ENCODE results near the gene IL32.
A peak's percentile ranks its signal among the peaks of the same experiment; 100 is the strongest.

Gene IL32, protein sequence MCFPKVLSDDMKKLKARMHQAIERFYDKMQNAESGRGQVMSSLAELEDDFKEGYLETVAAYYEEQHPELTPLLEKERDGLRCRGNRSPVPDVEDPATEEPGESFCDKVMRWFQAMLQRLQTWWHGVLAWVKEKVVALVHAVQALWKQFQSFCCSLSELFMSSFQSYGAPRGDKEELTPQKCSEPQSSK
- 148 to 207 (median 178) reads per million in 3 donors for total RNA-seq

- peak within 1 kb of the TSS; percentile 87 for H3K4me3 ChIP-seq (ENCODE audit: insufficient read depth, low read depth, low read length, poor library complexity, severe bottlenecking)
Measured at GRCh38 chr16:3065069-3065741, at the start of gene IL32. TSS of gene IL32 (plus strand) at chr16:3065640. CDS start at chr16:3065812, 172 bp downstream.

GRCh38 chr16:3015865-3016521 lies 49.4 kb upstream of the IL32 start:
- no peaks in the 10 kb centered on the region for H3K36me3 ChIP-seq (ENCODE audit: control insufficient read depth, insufficient read depth, low read length)
- H3K4me3 ChIP-seq (ENCODE audit: insufficient read depth, low read depth, low read length, poor library complexity, severe bottlenecking), result no peak overlapping the region
- peaks cover 8% of the 10 kb centered on the region for H3K27me3 ChIP-seq (replicated peaks; ENCODE audit: control insufficient read depth, insufficient read depth, low read length, poor library complexity, severe bottlenecking)
- H3K4me1 ChIP-seq (ENCODE audit: control insufficient read depth, insufficient read depth, low read length, poor library complexity, severe bottlenecking), result peaks cover 29% of the 10 kb centered on the region
- no peaks in the 10 kb centered on the region for H3K9me3 ChIP-seq (ENCODE audit: control insufficient read depth, low read length)
- DNase-seq, result no peak
- H3K27ac ChIP-seq (ENCODE audit: insufficient read depth, low read length, poor library complexity, severe bottlenecking), result no peak overlapping the region

More at GRCh38 chr16:3065069-3065741, at the start of gene IL32:
- peaks cover 18% of the 10 kb centered on the region for H3K36me3 ChIP-seq (ENCODE audit: control insufficient read depth, insufficient read depth, low read length)
- H3K9me3 ChIP-seq (ENCODE audit: control insufficient read depth, low read length), result no peaks in the 10 kb centered on the region
- no peaks in the 10 kb centered on the region for H3K27me3 ChIP-seq (replicated peaks; ENCODE audit: control insufficient read depth, insufficient read depth, low read length, poor library complexity, severe bottlenecking)
- peak within 1 kb of the TSS; percentile 97 for H3K27ac ChIP-seq (ENCODE audit: insufficient read depth, low read length, poor library complexity, severe bottlenecking)
- peak; percentile 55 to 73 (median 56) for DNase-seq
- H3K4me1 ChIP-seq (ENCODE audit: control insufficient read depth, insufficient read depth, low read length, poor library complexity, severe bottlenecking), result peaks cover 32% of the 10 kb centered on the region

DNA sequence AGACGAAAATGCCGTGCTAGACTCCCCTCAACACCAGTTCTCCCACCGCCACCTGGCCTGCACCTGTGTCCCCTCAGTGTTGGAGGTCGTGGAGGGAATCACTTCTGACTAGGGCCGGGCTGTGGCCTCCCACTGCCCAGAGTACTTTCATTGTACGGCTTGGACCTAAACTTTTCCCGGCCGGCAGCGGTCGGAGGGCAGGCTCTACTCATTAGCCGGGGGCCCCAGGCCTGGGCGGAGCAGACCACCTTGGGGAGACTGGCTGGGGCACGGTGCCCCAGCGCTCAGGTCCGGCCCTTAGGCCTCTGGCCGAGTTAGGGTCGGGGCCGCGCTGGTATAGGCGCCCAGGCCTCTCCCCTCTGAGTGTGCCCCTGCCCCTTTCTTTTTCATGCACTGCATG lies 48.1 kb upstream of the IL32 start:
- peaks cover 4% of the 10 kb centered on the region for H3K27me3 ChIP-seq (replicated peaks; ENCODE audit: control insufficient read depth, insufficient read depth, low read length, poor library complexity, severe bottlenecking)
- peaks cover 43% of the 10 kb centered on the region for H3K4me1 ChIP-seq (ENCODE audit: control insufficient read depth, insufficient read depth, low read length, poor library complexity, severe bottlenecking)

GRCh38 chr16:3017794-3018506 lies 47.5 kb upstream of the IL32 start, which contains the start of gene CLDN6:
TSS of gene CLDN6 (minus strand) at chr16:3018183. CDS start at chr16:3016021, 2,162 bp downstream.
- Histone ChIP-seq H3K27me3 (replicated peaks; ENCODE audit: control insufficient read depth, insufficient read depth, low read length, poor library complexity, severe bottlenecking) (peaks cover 4% of the 10 kb centered on the region), H3K27ac (ENCODE audit: insufficient read depth, low read length, poor library complexity, severe bottlenecking) (no peak within 1 kb of the TSS), H3K36me3 (ENCODE audit: control insufficient read depth, insufficient read depth, low read length) (no peaks in the 10 kb centered on the region), H3K4me1 (ENCODE audit: control insufficient read depth, insufficient read depth, low read length, poor library complexity, severe bottlenecking) (peaks cover 45% of the 10 kb centered on the region), H3K4me3 (ENCODE audit: insufficient read depth, low read depth, low read length, poor library complexity, severe bottlenecking) (no peak within 1 kb of the TSS), H3K9me3 (ENCODE audit: control insufficient read depth, low read length) (no peaks in the 10 kb centered on the region)
- DNase-seq, result no peak

More for the DNA sequence above, 48.1 kb upstream of the IL32 start:
- H3K36me3 ChIP-seq (ENCODE audit: control insufficient read depth, insufficient read depth, low read length), result no peaks in the 10 kb centered on the region
- no peak for DNase-seq
- no peak overlapping the region for H3K4me3 ChIP-seq (ENCODE audit: insufficient read depth, low read depth, low read length, poor library complexity, severe bottlenecking)
- no peaks in the 10 kb centered on the region for H3K9me3 ChIP-seq (ENCODE audit: control insufficient read depth, low read length)
- no peak overlapping the region for H3K27ac ChIP-seq (ENCODE audit: insufficient read depth, low read length, poor library complexity, severe bottlenecking)

DNA sequence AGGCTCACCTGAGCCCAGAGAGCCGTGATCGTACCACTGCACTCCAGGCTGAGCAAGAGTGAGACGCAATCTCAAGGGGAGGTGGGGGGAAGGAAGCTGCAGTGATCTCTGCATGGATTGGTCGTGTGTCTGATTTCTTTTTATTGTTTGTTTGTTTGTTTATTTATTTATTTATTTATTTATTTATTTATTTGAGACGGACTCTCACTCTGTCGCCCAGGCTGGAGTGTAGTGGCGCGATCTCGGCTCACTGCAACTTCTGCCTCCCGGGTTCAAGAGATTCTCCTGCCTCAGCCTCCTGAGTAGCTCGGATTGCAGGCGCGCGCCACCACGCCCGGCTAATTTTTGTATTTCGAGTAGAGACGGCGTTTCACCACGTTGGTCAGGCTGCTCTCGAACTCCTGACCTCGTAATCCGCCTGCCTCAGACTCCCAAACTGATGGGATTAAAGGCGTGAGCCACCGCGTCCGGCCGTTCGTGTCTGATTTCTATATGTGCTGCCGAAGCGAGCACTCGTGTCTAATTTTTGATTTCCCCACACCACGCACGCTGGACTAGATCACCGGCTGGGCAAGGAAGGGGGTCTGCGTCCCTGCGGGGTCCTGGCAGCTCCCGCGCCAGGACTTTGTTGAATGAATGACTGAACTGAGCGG lies 45.7 kb upstream of the IL32 start:
- H3K27me3 ChIP-seq (replicated peaks; ENCODE audit: control insufficient read depth, insufficient read depth, low read length, poor library complexity, severe bottlenecking), result peaks cover 4% of the 10 kb centered on the region
- no peaks in the 10 kb centered on the region for H3K9me3 ChIP-seq (ENCODE audit: control insufficient read depth, low read length)
- peak overlapping the region; percentile 18 for H3K27ac ChIP-seq (ENCODE audit: insufficient read depth, low read length, poor library complexity, severe bottlenecking)
- DNase-seq, result no peak
- H3K36me3 ChIP-seq (ENCODE audit: control insufficient read depth, insufficient read depth, low read length), result no peaks in the 10 kb centered on the region
- peaks cover 53% of the 10 kb centered on the region for H3K4me1 ChIP-seq (ENCODE audit: control insufficient read depth, insufficient read depth, low read length, poor library complexity, severe bottlenecking)
- peak overlapping the region; percentile 22 for H3K4me3 ChIP-seq (ENCODE audit: insufficient read depth, low read depth, low read length, poor library complexity, severe bottlenecking)

DNA sequence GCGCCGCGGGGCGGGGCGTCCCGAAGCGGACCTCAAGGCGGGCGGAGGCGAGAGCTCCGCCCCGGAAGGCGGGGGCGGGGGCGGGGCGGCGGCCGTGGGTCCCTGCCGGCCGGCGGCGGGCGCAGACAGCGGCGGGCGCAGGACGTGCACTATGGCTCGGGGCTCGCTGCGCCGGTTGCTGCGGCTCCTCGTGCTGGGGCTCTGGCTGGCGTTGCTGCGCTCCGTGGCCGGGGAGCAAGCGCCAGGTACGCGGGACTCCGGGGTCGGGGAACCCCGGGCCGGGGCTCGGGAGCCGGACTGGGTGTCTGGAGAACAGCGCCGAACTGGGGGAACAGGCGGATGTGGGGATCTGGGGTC lies 45.2 kb upstream of the IL32 start, which contains the start of gene TNFRSF12A:
TNFRSF12A (plus strand) TSS at position 122 of the 357 bp plus-strand sequence; CDS start at position 152, 30 bp downstream.
- H3K36me3 ChIP-seq (ENCODE audit: control insufficient read depth, insufficient read depth, low read length), result no peaks in the 10 kb centered on the region
- peak within 1 kb of the TSS; percentile 57 for H3K4me3 ChIP-seq (ENCODE audit: insufficient read depth, low read depth, low read length, poor library complexity, severe bottlenecking)
- H3K4me1 ChIP-seq (ENCODE audit: control insufficient read depth, insufficient read depth, low read length, poor library complexity, severe bottlenecking), result peaks cover 53% of the 10 kb centered on the region
- peaks cover 4% of the 10 kb centered on the region for H3K27me3 ChIP-seq (replicated peaks; ENCODE audit: control insufficient read depth, insufficient read depth, low read length, poor library complexity, severe bottlenecking)
- peak; percentile 54 to 61 (median 58) for DNase-seq
- peak within 1 kb of the TSS; percentile 88 for H3K27ac ChIP-seq (ENCODE audit: insufficient read depth, low read length, poor library complexity, severe bottlenecking)
- H3K9me3 ChIP-seq (ENCODE audit: control insufficient read depth, low read length), result no peaks in the 10 kb centered on the region

- Histone ChIP-seq H3K36me3 (ENCODE audit: control insufficient read depth, insufficient read depth, low read length) (peaks cover 4% of the 10 kb centered on the region), H3K9me3 (ENCODE audit: control insufficient read depth, low read length) (no peaks in the 10 kb centered on the region), H3K4me1 (ENCODE audit: control insufficient read depth, insufficient read depth, low read length, poor library complexity, severe bottlenecking) (peaks cover 53% of the 10 kb centered on the region), H3K27ac (ENCODE audit: insufficient read depth, low read length, poor library complexity, severe bottlenecking) (peak overlapping the region; percentile 88), H3K4me3 (ENCODE audit: insufficient read depth, low read depth, low read length, poor library complexity, severe bottlenecking) (peak overlapping the region; percentile 57), H3K27me3 (replicated peaks; ENCODE audit: control insufficient read depth, insufficient read depth, low read length, poor library complexity, severe bottlenecking) (peaks cover 4% of the 10 kb centered on the region)
- DNase-seq, result peak; percentile 67 to 79 (median 76)
Measured at GRCh38 chr16:3020604-3021448, 44.6 kb upstream of the IL32 start.

- H3K4me3 ChIP-seq (ENCODE audit: insufficient read depth, low read depth, low read length, poor library complexity, severe bottlenecking), result peak overlapping the region; percentile 57
- peaks cover 4% of the 10 kb centered on the region for H3K27me3 ChIP-seq (replicated peaks; ENCODE audit: control insufficient read depth, insufficient read depth, low read length, poor library complexity, severe bottlenecking)
- H3K4me1 ChIP-seq (ENCODE audit: control insufficient read depth, insufficient read depth, low read length, poor library complexity, severe bottlenecking), result peaks cover 53% of the 10 kb centered on the region
- H3K36me3 ChIP-seq (ENCODE audit: control insufficient read depth, insufficient read depth, low read length), result peaks cover 12% of the 10 kb centered on the region
- DNase-seq, result peak; percentile 64 to 86 (median 82)
- H3K9me3 ChIP-seq (ENCODE audit: control insufficient read depth, low read length), result no peaks in the 10 kb centered on the region
- H3K27ac ChIP-seq (ENCODE audit: insufficient read depth, low read length, poor library complexity, severe bottlenecking), result peak overlapping the region; percentile 88
Measured at GRCh38 chr16:3021449-3022207, 43.8 kb upstream of the IL32 start.
